Fibroblast of the aortic adventitia (primary cell): ENCODE measurements around the gene MMP20. TPM values are rescaled to one million over a fixed set of nuclear protein-coding genes. Genes with fewer than 3 reads are reported as not detected.

Experiments
- DNase-seq: peaks from one replicate; pipeline ENCODE4 v3.0.0-alpha.2; 2010; ENCODE audit warnings: low read depth
- H3K4me3 ChIP-seq: 2 replicates; pipeline ENCODE4 v1.5.1; 2011; ENCODE audit warnings: low read depth, mild to moderate bottlenecking, control low read depth, low read length, moderate library complexity
- CTCF ChIP-seq: IDR thresholded peaks from 2 replicates; pipeline ENCODE4 v1.5.1; 2011; ENCODE audit warnings: mild to moderate bottlenecking, low read length, control low read depth, inconsistent platforms; ENCODE audit not compliant: insufficient read depth
- total RNA-seq: library from RNA; depleted of rRNA; stranded (reverse); fragments of >200 nt; gene quantifications from 2 replicates; pipeline ENCODE4 v1.2.3, GENCODE V29; 2012; ENCODE audit warnings: low replicate concordance

Gene MMP20
- total RNA-seq, 1 donor, result not detected

DNA sequence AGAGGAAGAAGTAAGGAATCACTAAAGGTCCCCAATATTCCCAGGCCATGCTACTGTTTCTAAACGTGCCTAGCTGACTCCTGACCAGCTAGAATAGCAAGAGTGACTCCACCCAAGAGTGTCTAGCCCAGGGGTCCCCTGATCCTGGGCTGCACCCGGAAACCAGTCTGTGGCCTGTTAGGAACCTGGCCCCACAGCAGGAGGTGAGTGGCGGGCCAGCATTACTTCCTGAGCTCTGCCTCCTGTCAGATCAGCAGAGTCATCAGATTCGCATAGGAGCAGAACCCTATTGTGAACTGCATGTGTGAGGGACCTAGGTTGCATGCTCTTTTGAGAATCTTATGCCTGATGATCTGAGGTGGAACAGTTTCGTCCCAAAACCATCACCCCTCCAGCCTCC, 2.0 kb downstream of the MMP20 start:
- DNase-seq, result no peak
- no peak overlapping the region for H3K4me3 ChIP-seq
- TF ChIP-seq CTCF, result no peak

GRCh38 chr11:102622258-102622657, 2.9 kb downstream of the MMP20 start:
- no peak overlapping the region for H3K4me3 ChIP-seq
- DNase-seq, result no peak
- no peak for TF ChIP-seq CTCF

GRCh38 chr11:102620818-102621561, 4.1 kb downstream of the MMP20 start:
- no peak for TF ChIP-seq CTCF
- DNase-seq, result peak; percentile 88
- H3K4me3 ChIP-seq, result no peak overlapping the region

DNA sequence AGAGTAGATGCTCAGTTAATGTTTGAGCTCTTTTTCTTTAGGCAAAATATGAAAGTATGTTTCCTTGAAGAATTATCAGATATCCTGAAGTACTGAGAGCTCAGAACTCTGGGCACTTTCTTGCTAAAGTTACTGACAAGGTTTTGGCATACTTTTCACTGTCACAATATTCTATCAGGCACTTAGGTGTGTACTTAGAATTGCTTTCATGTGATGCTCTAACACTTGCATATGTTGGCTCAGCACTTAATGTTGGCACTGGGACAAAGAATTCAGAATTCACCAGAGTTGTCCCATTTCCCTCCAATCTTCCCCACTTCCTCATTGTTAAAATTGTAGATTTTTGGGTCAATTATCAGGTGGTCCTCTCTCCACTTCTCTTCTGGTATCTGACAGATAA, 5.0 kb downstream of the MMP20 start:
- no peak for TF ChIP-seq CTCF
- no peak overlapping the region for H3K4me3 ChIP-seq
- DNase-seq, result no peak

DNA sequence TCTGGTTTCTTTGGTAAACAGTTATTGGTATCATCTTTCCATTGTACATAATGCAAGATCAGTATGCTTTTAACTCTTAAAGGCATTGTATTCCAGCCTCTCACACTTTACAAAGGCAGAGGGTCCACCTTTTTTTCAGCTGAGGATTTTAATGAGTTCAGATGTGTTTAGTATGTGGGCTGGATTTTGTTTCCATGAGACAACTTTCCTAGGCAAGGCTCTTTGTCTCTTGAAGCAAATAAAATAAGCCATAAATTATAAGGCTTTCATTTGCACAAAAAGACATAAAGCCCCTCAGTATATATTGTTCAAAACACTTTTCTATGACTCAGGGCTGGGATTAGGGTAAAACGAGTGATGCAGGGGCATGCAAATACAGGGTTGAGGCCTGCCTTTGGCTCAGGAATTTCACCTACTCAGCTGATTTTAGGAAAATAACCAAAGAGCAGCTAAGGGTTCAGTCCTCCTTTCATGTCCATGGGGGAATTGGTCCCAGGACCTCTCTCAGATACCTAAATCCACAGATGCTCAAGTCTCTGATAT, 7.6 kb downstream of the MMP20 start:
- DNase-seq, result no peak
- H3K4me3 ChIP-seq, result no peak overlapping the region
- TF ChIP-seq CTCF, result no peak

DNA sequence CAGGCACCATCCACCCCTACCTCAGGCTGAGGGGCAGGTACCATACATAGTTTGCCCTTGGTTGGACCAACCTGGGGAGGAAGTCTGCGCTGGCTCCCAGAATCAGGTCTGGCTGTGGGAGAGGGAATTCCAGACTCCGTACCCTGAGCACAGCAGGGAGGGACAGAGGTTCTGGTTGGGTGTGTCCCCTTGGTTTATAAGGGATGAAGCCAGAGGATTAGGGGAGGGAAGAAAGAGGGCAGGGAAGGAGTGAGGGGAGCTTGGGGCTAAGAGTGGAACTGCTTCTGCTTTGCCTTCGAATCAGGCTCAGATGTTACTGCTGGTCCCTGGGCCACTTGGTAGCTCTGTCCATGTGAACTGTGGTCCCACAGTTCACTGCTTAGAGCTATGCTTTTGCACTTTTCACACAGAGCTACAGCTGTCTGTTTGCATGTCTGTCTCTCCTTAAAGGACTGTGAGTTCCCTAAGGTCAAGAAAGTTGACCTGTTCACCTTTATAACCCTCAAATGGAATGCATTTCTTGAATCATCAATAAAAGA, 9.2 kb downstream of the MMP20 start:
- H3K4me3 ChIP-seq, result no peak overlapping the region
- TF ChIP-seq CTCF, result no peak
- no peak for DNase-seq
